Sigmoid colon (tissue), 7 donors: ENCODE results near the gene NTN5. TPM values are rescaled to one million over a fixed set of nuclear protein-coding genes. Genes with fewer than 3 reads are reported as not detected.
"Not testable (repeated sequence)": the region's sequence is repeated elsewhere in the genome, so short reads cannot be mapped to it uniquely, and the experiment has no call there.

ENCODE experiments used
- DNase-seq: peaks from one replicate; pipeline ENCODE4 v3.0.0-alpha.2; 2019
- H3K27ac ChIP-seq, 4 donors: fragments of 200-600 bp; sonication (generic); one replicate each; pipeline ENCODE4 v1.5.1; 2016 to 2019; ENCODE audit warnings: mild to moderate bottlenecking in 1 of 4
- H3K27me3 ChIP-seq, 3 donors: fragments of 200-600 bp; sonication (generic); one replicate each; pipeline ENCODE4 v1.5.1; 2019; ENCODE audit warnings: mild to moderate bottlenecking in 1 of 3
- H3K36me3 ChIP-seq, 4 donors: fragments of 200-600 bp; sonication (generic); one replicate each; pipeline ENCODE4 v1.5.1; 2016 to 2019
- H3K4me1 ChIP-seq, 4 donors: fragments of 200-600 bp; sonication (generic); one replicate each; pipeline ENCODE4 v1.5.1; 2017 to 2019
- H3K4me3 ChIP-seq, 4 donors: fragments of 200-600 bp; sonication (generic); one replicate each; pipeline ENCODE4 v1.5.1; 2017 to 2019; ENCODE audit warnings: mild to moderate bottlenecking in 2 of 4, moderate library complexity in 1 of 4
- H3K9me3 ChIP-seq, 4 donors: fragments of 200-600 bp in 3 of 4; sonication (generic) in 3 of 4; one replicate each; pipeline versions ENCODE4 v1.5.1 to v1.6.1; 2013 to 2019
- EP300 ChIP-seq, 4 donors: sonication (generic); formaldehyde crosslinking; IDR thresholded peaks; one replicate each; pipeline ENCODE4 v1.6.1; 2017; ENCODE audit warnings: antibody characterized with exemption in 4 of 4
- POLR2A ChIP-seq, 2 donors: fragments of 450-650 bp; IDR thresholded peaks; one replicate each; pipeline ENCODE4 v1.6.1; 2016; ENCODE audit warnings: antibody characterized with exemption in 2 of 2, mild to moderate bottlenecking in 2 of 2, moderate library complexity in 2 of 2
- POLR2AphosphoS5 ChIP-seq, 4 donors: sonication (generic); formaldehyde crosslinking; IDR thresholded peaks; one replicate each; pipeline ENCODE4 v1.6.1; 2017; ENCODE audit warnings: antibody characterized with exemption in 4 of 4
- WGBS, 2 donors: extraction: QIAGEN DNeasy Blood & Tissue Kit; methylation state at CpG; one replicate each; pipeline ENCODE4 v1.1.7; 2013; 5-methylcytosine and 5-hydroxymethylcytosine counted together
- intact Hi-C: fragments of 100-400 bp; cut with DNase I; formaldehyde crosslinking; loops from one replicate; pipeline ENCODE4 v1.15.1; 2023
- polyA plus RNA-seq, 3 donors: library from polyadenylated mRNA; stranded (reverse); fragments of 200-250 nt; gene quantifications; one replicate each; pipeline ENCODE4 v1.2.3, GENCODE V29; 2013
- total RNA-seq, 4 donors: library from RNA; depleted of rRNA; stranded (reverse); fragments of >200 nt; gene quantifications; one replicate each; pipeline ENCODE4 v1.1.0, GENCODE V29; 2016
- TF ChIP-seq, protein P1 (sequence below), 4 experiments: fragments of 450-650 bp in 3 of 4; fragments of 200-600 bp in 1 of 4; IDR thresholded peaks; one replicate each; pipeline ENCODE4 v1.5.1; 2016 to 2019; ENCODE audit warnings: antibody characterized with exemption in 4 of 4, mild to moderate bottlenecking in 3 of 4, moderate library complexity in 2 of 4
- donor health status: healthy with polysubstance abuse.
- donor health status: Bipolar disorder and iron deficiency.
- donor health status: healthy.

Gene NTN5
- total and polyA plus RNA-seq, 7 donors = 0.32 to 1.2 (median 0.49) TPM; not detected in 4

DNA sequence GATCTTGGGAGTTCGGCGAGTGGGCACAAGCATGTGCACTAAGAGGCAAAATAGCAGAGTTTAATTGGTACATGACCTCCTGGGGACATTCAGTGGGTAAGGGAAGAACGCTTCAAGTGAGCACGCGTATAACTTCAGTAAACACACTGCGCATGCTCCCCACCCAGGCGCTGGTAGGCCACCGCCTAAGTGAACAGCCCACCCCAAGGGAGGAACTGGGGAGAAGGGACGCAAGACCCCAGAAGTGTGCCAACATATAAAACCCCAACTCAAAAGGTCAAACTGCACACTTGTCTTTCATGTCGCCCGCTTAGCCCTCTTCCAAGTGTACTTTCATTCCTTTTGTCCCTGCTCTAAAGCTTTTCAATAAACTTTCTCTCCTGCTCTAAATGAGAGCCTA lies 10.5 kb upstream of the NTN5 start:
- Histone ChIP-seq H3K27ac (no peak overlapping the region), H3K4me3 (peak overlapping the region in 2 of 4 donors; percentile 20 to 31), H3K9me3 (no peaks in the 10 kb centered on the region), H3K4me1 (peaks cover 0 to 3% (median 0%) of the 10 kb centered on the region in 4 donors), H3K36me3 (no peaks in the 10 kb centered on the region), H3K27me3 (no peaks in the 10 kb centered on the region)
- intact Hi-C loops = no loop called here
- DNase-seq = no peak
- TF ChIP-seq EP300 (IDR thresholded peaks at IDR 0.05) (no peak), POLR2AphosphoS5 (IDR thresholded peaks at IDR 0.05) (no peak)
- TF ChIP-seq, protein P1, sequence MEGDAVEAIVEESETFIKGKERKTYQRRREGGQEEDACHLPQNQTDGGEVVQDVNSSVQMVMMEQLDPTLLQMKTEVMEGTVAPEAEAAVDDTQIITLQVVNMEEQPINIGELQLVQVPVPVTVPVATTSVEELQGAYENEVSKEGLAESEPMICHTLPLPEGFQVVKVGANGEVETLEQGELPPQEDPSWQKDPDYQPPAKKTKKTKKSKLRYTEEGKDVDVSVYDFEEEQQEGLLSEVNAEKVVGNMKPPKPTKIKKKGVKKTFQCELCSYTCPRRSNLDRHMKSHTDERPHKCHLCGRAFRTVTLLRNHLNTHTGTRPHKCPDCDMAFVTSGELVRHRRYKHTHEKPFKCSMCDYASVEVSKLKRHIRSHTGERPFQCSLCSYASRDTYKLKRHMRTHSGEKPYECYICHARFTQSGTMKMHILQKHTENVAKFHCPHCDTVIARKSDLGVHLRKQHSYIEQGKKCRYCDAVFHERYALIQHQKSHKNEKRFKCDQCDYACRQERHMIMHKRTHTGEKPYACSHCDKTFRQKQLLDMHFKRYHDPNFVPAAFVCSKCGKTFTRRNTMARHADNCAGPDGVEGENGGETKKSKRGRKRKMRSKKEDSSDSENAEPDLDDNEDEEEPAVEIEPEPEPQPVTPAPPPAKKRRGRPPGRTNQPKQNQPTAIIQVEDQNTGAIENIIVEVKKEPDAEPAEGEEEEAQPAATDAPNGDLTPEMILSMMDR (IDR thresholded peaks at IDR 0.05) = no peak
- 67 to 82% methylated on average over 11 of the region's 11 CpGs for WGBS, 2 donors

DNA sequence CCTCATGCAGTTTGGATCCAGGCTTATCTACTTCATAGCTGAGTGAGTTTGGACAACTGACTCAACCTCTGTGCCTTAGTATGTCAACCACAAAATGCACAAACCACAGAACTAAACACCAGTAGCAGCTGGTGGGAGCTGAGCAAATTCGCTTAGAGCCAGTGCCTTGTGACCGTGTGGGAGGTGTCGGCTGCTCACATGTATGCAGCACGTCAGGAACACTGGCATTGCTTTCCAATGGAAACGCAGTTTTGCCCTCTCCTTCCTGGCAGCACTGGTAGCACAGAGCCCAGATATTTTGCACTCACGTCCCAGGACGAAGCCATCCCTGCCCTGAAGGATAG lies 8.3 kb upstream of the NTN5 start:
- intact Hi-C loops = no loop called here
- no peaks in the 10 kb centered on the region for H3K27me3 ChIP-seq
- H3K27ac ChIP-seq = no peak overlapping the region
- H3K4me1 ChIP-seq = peaks cover 0 to 3% (median 0%) of the 10 kb centered on the region in 4 donors
- WGBS, 2 donors = 73 to 83% methylated on average over 7 of the region's 7 CpGs
- no peak for DNase-seq
- no peaks in the 10 kb centered on the region for H3K9me3 ChIP-seq
- H3K36me3 ChIP-seq = no peaks in the 10 kb centered on the region
- TF ChIP-seq, protein P1 (IDR thresholded peaks at IDR 0.05) = no peak
- TF ChIP-seq POLR2A (IDR thresholded peaks at IDR 0.05) = no peak
- TF ChIP-seq POLR2AphosphoS5 (IDR thresholded peaks at IDR 0.05) = no peak
- TF ChIP-seq EP300 (IDR thresholded peaks at IDR 0.05) = no peak
- no peak overlapping the region for H3K4me3 ChIP-seq

GRCh38 chr19:48680436-48681126 lies 7.8 kb upstream of the NTN5 start:
- no peak overlapping the region for H3K4me3 ChIP-seq
- intact Hi-C loops = no loop called here
- no peak overlapping the region for H3K27ac ChIP-seq
- WGBS, 2 donors = 91 to 92% methylated on average over 45 of the region's 45 CpGs
- H3K27me3 ChIP-seq = no peaks in the 10 kb centered on the region
- no peaks in the 10 kb centered on the region for H3K9me3 ChIP-seq
- TF ChIP-seq, protein P1 (IDR thresholded peaks at IDR 0.05) = no peak
- no peak for TF ChIP-seq EP300 (IDR thresholded peaks at IDR 0.05)
- TF ChIP-seq POLR2A (IDR thresholded peaks at IDR 0.05) = no peak
- TF ChIP-seq POLR2AphosphoS5 (IDR thresholded peaks at IDR 0.05) = no peak
- peaks cover 0 to 6% (median 2%) of the 10 kb centered on the region in 4 donors for H3K4me1 ChIP-seq
- no peak for DNase-seq
- no peaks in the 10 kb centered on the region for H3K36me3 ChIP-seq

- WGBS, 2 donors = 95 to 96% methylated on average over 19 of the region's 19 CpGs
- H3K27me3 ChIP-seq, H3K36me3 ChIP-seq, DNase-seq, H3K4me3 ChIP-seq, H3K9me3 ChIP-seq, H3K27ac ChIP-seq, intact Hi-C loops: not testable (repeated sequence)
- H3K4me1 ChIP-seq = peaks cover 0 to 12% (median 8%) of the 10 kb centered on the region in 4 donors
Observed at GRCh38 chr19:48680006-48680405, 7.2 kb upstream of the NTN5 start.

- Histone ChIP-seq H3K27me3 (no peaks in the 10 kb centered on the region), H3K27ac (no peak overlapping the region), H3K4me1 (peaks cover 0 to 12% (median 9%) of the 10 kb centered on the region in 4 donors), H3K4me3 (no peak overlapping the region), H3K9me3 (no peaks in the 10 kb centered on the region), H3K36me3 (no peaks in the 10 kb centered on the region)
- no peak for DNase-seq
- TF ChIP-seq POLR2AphosphoS5 (IDR thresholded peaks at IDR 0.05) = no peak
- TF ChIP-seq, protein P1 (IDR thresholded peaks at IDR 0.05) = no peak
- TF ChIP-seq EP300 (IDR thresholded peaks at IDR 0.05) = no peak
- no peak for TF ChIP-seq POLR2A (IDR thresholded peaks at IDR 0.05)
- 15 to 66% methylated on average over 4 of the region's 4 CpGs for WGBS, 2 donors
- intact Hi-C loops = no loop called here
Observed at GRCh38 chr19:48678201-48678600, 5.4 kb upstream of the NTN5 start.
